Karpas-422 (cell line): Measurements from ENCODE around the gene XRN1. TPM values are rescaled to one million over a fixed set of nuclear protein-coding genes. Genes with fewer than 3 reads are reported as not detected.

Experiments
- DNase-seq: peaks from one replicate; pipeline ENCODE4 v3.0.0-alpha.2; 2015
- H2AFZ ChIP-seq: fragments of 200-600 bp; sonication (generic); 2 replicates; pipeline ENCODE4 v1.6.1; 2014; ENCODE audit warnings: antibody characterized with exemption, low read length, mixed read lengths
- H3K27ac ChIP-seq: fragments of 200-600 bp; sonication (generic); 2 replicates; pipeline ENCODE4 v1.5.1; 2014; ENCODE audit warnings: mild to moderate bottlenecking, low read length, moderate library complexity
- H3K27me3 ChIP-seq: fragments of 200-600 bp; sonication (generic); 2 replicates; pipeline ENCODE4 v1.6.1; 2014; ENCODE audit warnings: low read length, mixed read lengths
- H3K36me3 ChIP-seq: fragments of 200-600 bp; sonication (generic); 2 replicates; pipeline ENCODE4 v1.6.1; 2014; ENCODE audit warnings: low read length, mixed read lengths; ENCODE audit not compliant: insufficient read depth
- H3K4me1 ChIP-seq: fragments of 200-600 bp; sonication (generic); 2 replicates; pipeline ENCODE4 v1.6.1; 2014; ENCODE audit warnings: mild to moderate bottlenecking, low read length, mixed read lengths
- H3K4me2 ChIP-seq: fragments of 200-600 bp; sonication (generic); 2 replicates; pipeline ENCODE4 v1.6.1; 2014; ENCODE audit warnings: low read length, low read depth, mild to moderate bottlenecking; ENCODE audit not compliant: poor library complexity, severe bottlenecking
- H3K4me3 ChIP-seq: fragments of 200-600 bp; sonication (generic); 2 replicates; pipeline ENCODE4 v1.5.1; 2014; ENCODE audit warnings: mild to moderate bottlenecking, antibody characterized with exemption, low read length, mixed read lengths
- H3K79me2 ChIP-seq: fragments of 200-600 bp; sonication (generic); 2 replicates; pipeline ENCODE4 v1.6.1; 2014; ENCODE audit warnings: mild to moderate bottlenecking, low read length, mixed read lengths
- H3K9ac ChIP-seq: fragments of 200-600 bp; sonication (generic); 2 replicates; pipeline ENCODE4 v1.6.0; 2014; ENCODE audit warnings: low read length
- H3K9me2 ChIP-seq: fragments of 200-600 bp; sonication (generic), shearing (Covaris generic); replicated peaks from 2 replicates; pipeline ENCODE4 v1.6.0; 2014; ENCODE audit warnings: mild to moderate bottlenecking, low read length, moderate library complexity; ENCODE audit not compliant: insufficient read depth
- H3K9me3 ChIP-seq: fragments of 300-700, 200-600 bp; sonication (generic); 2 replicates; pipeline ENCODE4 v1.6.1; 2014; ENCODE audit warnings: low read length, mixed read lengths
- H4K20me1 ChIP-seq: fragments of 200-600 bp; sonication (generic); 2 replicates; pipeline ENCODE4 v1.6.1; 2014; ENCODE audit warnings: mild to moderate bottlenecking, antibody characterized with exemption, low read length, low read depth; ENCODE audit not compliant: insufficient read depth
- total RNA-seq: library from RNA; depleted of rRNA; stranded (reverse); fragments of >200 nt; shearing (Covaris generic); gene quantifications from 2 replicates; pipeline ENCODE4 v1.2.3, GENCODE V29; 2014; ENCODE audit warnings: low replicate concordance

Gene XRN1
- total RNA-seq, 1 experiment from 2014 or later, result 62.2 TPM

GRCh38 chr3:142470826-142471225, 23.0 kb upstream of the XRN1 start:
- Histone ChIP-seq H2AFZ (no peak overlapping the region), H3K4me2 (no peak overlapping the region), H3K36me3 (peaks cover 10% of the 10 kb centered on the region; the same call in 1 of the 2 replicates), H4K20me1 (no peaks in the 10 kb centered on the region), H3K27ac (no peak overlapping the region), H3K79me2 (no peaks in the 10 kb centered on the region), H3K9me3 (no peaks in the 10 kb centered on the region), H3K9me2 (no peaks in the 10 kb centered on the region), H3K4me3 (no peak overlapping the region), H3K9ac (no peak overlapping the region), H3K27me3 (no peaks in the 10 kb centered on the region), H3K4me1 (peaks cover 5% of the 10 kb centered on the region; the same call in 1 of the 2 replicates)
- no peak for DNase-seq

- Histone ChIP-seq H3K27ac (no peak overlapping the region), H3K27me3 (no peaks in the 10 kb centered on the region), H3K9me3 (no peaks in the 10 kb centered on the region), H3K4me2 (no peak overlapping the region), H3K4me3 (no peak overlapping the region), H3K4me1 (peaks cover 5% of the 10 kb centered on the region; the same call in 1 of the 2 replicates), H3K79me2 (no peaks in the 10 kb centered on the region), H3K9ac (no peak overlapping the region), H4K20me1 (no peaks in the 10 kb centered on the region), H2AFZ (no peak overlapping the region), H3K9me2 (no peaks in the 10 kb centered on the region), H3K36me3 (peaks cover 8% of the 10 kb centered on the region; the same call in 1 of the 2 replicates)
- no peak for DNase-seq
Measured at GRCh38 chr3:142468456-142468855, 20.6 kb upstream of the XRN1 start.

- no peak for DNase-seq
- no peak overlapping the region for H3K9ac ChIP-seq
- H3K4me1 ChIP-seq, result peaks cover 1% of the 10 kb centered on the region; the same call in 1 of the 2 replicates
- no peaks in the 10 kb centered on the region for H4K20me1 ChIP-seq
- no peaks in the 10 kb centered on the region for H3K27me3 ChIP-seq
- no peak overlapping the region for H3K4me3 ChIP-seq
- H3K27ac ChIP-seq, result no peak overlapping the region
- H3K9me3 ChIP-seq, result no peaks in the 10 kb centered on the region
- H3K36me3 ChIP-seq, result peaks cover 13% of the 10 kb centered on the region; the same call in 1 of the 2 replicates
- no peaks in the 10 kb centered on the region for H3K79me2 ChIP-seq
- H3K4me2 ChIP-seq, result no peak overlapping the region
- H3K9me2 ChIP-seq, result no peaks in the 10 kb centered on the region
- H2AFZ ChIP-seq, result no peak overlapping the region
Measured at GRCh38 chr3:142467768-142468167, 19.9 kb upstream of the XRN1 start.

- Histone ChIP-seq H3K9me2 (no peaks in the 10 kb centered on the region), H3K9ac (no peak overlapping the region)
Measured at GRCh38 chr3:142460689-142461088, 12.9 kb upstream of the XRN1 start.

GRCh38 chr3:142459929-142460328, 12.1 kb upstream of the XRN1 start:
- Histone ChIP-seq H3K4me2 (no peak overlapping the region), H3K4me1 (no peaks in the 10 kb centered on the region), H4K20me1 (no peaks in the 10 kb centered on the region), H3K9me2 (no peaks in the 10 kb centered on the region), H3K27me3 (no peaks in the 10 kb centered on the region), H3K27ac (no peak overlapping the region), H3K79me2 (no peaks in the 10 kb centered on the region), H3K36me3 (peaks cover 56% of the 10 kb centered on the region), H3K9ac (no peak overlapping the region), H3K4me3 (no peak overlapping the region), H2AFZ (no peak overlapping the region), H3K9me3 (no peaks in the 10 kb centered on the region)
- DNase-seq, result no peak

More at GRCh38 chr3:142460689-142461088, 12.9 kb upstream of the XRN1 start:
- Histone ChIP-seq H3K9me3 (no peaks in the 10 kb centered on the region), H3K4me3 (no peak overlapping the region), H3K4me2 (no peak overlapping the region), H3K4me1 (no peaks in the 10 kb centered on the region), H3K79me2 (no peaks in the 10 kb centered on the region), H2AFZ (no peak overlapping the region), H3K27me3 (no peaks in the 10 kb centered on the region), H4K20me1 (no peaks in the 10 kb centered on the region), H3K36me3 (peaks cover 56% of the 10 kb centered on the region), H3K27ac (no peak overlapping the region)
- DNase-seq, result no peak

- Histone ChIP-seq H3K27ac (no peak overlapping the region), H3K4me1 (no peaks in the 10 kb centered on the region), H3K79me2 (no peaks in the 10 kb centered on the region), H3K36me3 (peaks cover 52% of the 10 kb centered on the region), H3K4me2 (no peak overlapping the region), H2AFZ (no peak overlapping the region), H3K9ac (no peak overlapping the region), H3K9me2 (no peaks in the 10 kb centered on the region), H3K9me3 (no peaks in the 10 kb centered on the region), H3K27me3 (no peaks in the 10 kb centered on the region), H4K20me1 (no peaks in the 10 kb centered on the region), H3K4me3 (no peak overlapping the region)
- DNase-seq, result no peak
Measured at GRCh38 chr3:142459096-142459495, 11.3 kb upstream of the XRN1 start.

GRCh38 chr3:142450881-142451280, 3.0 kb upstream of the XRN1 start:
- no peaks in the 10 kb centered on the region for H3K9me2 ChIP-seq
- H3K36me3 ChIP-seq, result peaks cover 17% of the 10 kb centered on the region; the same call in 1 of the 2 replicates
- H4K20me1 ChIP-seq, result no peaks in the 10 kb centered on the region
- no peak overlapping the region for H2AFZ ChIP-seq
- peaks cover 17% of the 10 kb centered on the region for H3K4me1 ChIP-seq
- no peak for DNase-seq
- H3K79me2 ChIP-seq, result peaks cover 27% of the 10 kb centered on the region
- no peak overlapping the region for H3K27ac ChIP-seq
- H3K4me3 ChIP-seq, result no peak overlapping the region
- H3K27me3 ChIP-seq, result no peaks in the 10 kb centered on the region
- no peak overlapping the region for H3K9ac ChIP-seq
- no peak overlapping the region for H3K4me2 ChIP-seq
- H3K9me3 ChIP-seq, result no peaks in the 10 kb centered on the region

GRCh38 chr3:142450189-142450588, 2.4 kb upstream of the XRN1 start:
- no peak overlapping the region for H3K4me3 ChIP-seq
- no peak overlapping the region for H3K27ac ChIP-seq
- H3K9me3 ChIP-seq, result no peaks in the 10 kb centered on the region
- H3K9ac ChIP-seq, result no peak overlapping the region
- peaks cover 34% of the 10 kb centered on the region for H3K79me2 ChIP-seq
- H4K20me1 ChIP-seq, result no peaks in the 10 kb centered on the region
- H3K9me2 ChIP-seq, result no peaks in the 10 kb centered on the region
- peaks cover 24% of the 10 kb centered on the region for H3K4me1 ChIP-seq
- peaks cover 17% of the 10 kb centered on the region; the same call in 1 of the 2 replicates for H3K36me3 ChIP-seq
- no peak overlapping the region for H2AFZ ChIP-seq
- no peak overlapping the region for H3K4me2 ChIP-seq
- DNase-seq, result no peak
- no peaks in the 10 kb centered on the region for H3K27me3 ChIP-seq
